Activated naive CD4-positive, alpha-beta T cell treated with anti-CD3 and anti-CD28 coated beads, Interleukin-2, amount 50 U/mL, for 72 hours (primary cell): ENCODE measurements around the gene LMTK2. TPM values are rescaled to one million over a fixed set of nuclear protein-coding genes. Genes with fewer than 3 reads are reported as not detected.

Source experiments
- ATAC-seq, 2 donors: fragments of 150-1000 bp; cut with Tn5 transposase; 2 replicates each; pipeline ENCODE4 v1.10.0; 2021; ENCODE audit warnings: mild to moderate bottlenecking in 2 of 2, moderate library complexity in 2 of 2
- DNase-seq, 2 donors: peaks; one replicate each; pipeline ENCODE4 v3.0.0; 2021 to 2022; ENCODE audit warnings: low spot score in 2 of 2
- H3K27ac Mint-ChIP-seq, 2 donors: one replicate each; pipeline ENCODE4 v1.8.0; 2022; ENCODE audit warnings: mild to moderate bottlenecking in 2 of 2, mixed read lengths in 2 of 2
- H3K36me3 Mint-ChIP-seq, 2 donors: one replicate each; pipeline ENCODE4 v1.8.0; 2022; ENCODE audit warnings: mixed read lengths in 2 of 2
- H3K9me3 Mint-ChIP-seq, 2 donors: one replicate each; pipeline ENCODE4 v1.8.0; 2022; ENCODE audit warnings: mixed read lengths in 2 of 2
- total RNA-seq, 2 donors: library from RNA; stranded (reverse); gene quantifications; one replicate each; pipeline ENCODE4 v1.2.3, GENCODE V29; 2022

Gene LMTK2
- total RNA-seq, 2 donors from 2014 or later = 10.8 to 14.9 TPM

DNA sequence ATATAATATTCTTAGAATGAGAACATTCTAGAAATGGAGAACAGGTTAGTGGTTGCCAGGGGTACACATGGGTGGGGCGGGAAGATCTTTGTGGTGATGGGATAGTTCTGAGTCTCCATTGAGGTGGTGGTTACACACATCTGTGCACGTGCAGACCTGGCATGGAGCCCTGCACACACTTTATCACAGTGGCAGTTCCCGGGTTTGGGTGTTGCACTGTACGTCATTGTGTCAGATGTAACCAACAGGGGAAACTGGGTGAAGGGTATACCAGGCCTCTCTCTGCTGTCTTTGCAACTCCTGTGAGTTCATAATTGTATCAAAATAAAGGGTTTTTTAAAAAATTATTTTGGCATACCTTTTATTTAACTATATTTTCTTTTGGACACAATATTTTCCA, 51.1 kb downstream of the LMTK2 start:
- Mint-ChIP-seq H3K9me3 (no peaks in the 10 kb centered on the region), H3K27ac (no peak overlapping the region), H3K36me3 (peaks cover 0 to 7% of the 10 kb centered on the region in 2 donors)
- ATAC-seq (no peak), DNase-seq (no peak)

DNA sequence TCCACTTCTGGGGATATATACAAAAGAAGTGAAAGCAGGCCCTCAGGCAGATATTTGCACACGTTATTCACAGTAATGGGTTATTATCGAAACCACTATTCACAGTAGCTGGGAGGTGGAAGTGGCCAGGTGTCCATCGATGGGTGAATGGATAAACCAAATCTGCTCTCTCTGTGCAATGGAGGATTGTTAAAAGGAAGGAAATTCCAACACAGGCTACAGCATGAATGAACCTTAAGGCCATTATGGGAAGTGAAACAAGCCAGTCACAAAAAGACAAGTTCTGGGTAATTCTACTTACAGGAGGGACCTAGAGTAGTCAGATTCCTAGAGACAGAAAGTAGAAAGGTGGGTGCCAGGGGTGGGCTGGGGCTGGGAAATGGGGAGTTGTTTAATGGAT, 56.1 kb downstream of the LMTK2 start:
- no peaks in the 10 kb centered on the region for H3K9me3 Mint-ChIP-seq
- no peak overlapping the region for H3K27ac Mint-ChIP-seq
- no peaks in the 10 kb centered on the region for H3K36me3 Mint-ChIP-seq
- ATAC-seq (no peak), DNase-seq (no peak)

DNA sequence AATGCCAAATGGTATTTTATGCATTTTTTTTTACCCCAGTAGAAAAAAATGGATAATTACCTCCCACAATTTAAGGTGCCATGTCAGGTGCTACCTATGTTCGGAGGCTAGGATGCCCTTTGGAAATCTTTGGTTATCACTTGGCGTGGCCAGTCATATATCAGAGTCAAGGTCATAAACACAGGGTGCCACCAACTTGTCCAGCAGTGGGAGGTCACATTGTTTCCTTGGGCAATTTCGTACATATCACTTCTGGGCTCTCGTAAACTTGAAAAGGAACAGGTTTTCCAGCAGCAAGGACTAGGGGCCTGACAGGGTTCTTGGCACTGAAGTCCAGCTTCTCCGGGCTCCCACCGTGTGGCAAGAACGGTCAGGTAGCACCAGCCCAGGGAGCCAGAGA, 56.6 kb downstream of the LMTK2 start:
- ATAC-seq (no peak), DNase-seq (no peak)
- no peaks in the 10 kb centered on the region for H3K36me3 Mint-ChIP-seq
- no peaks in the 10 kb centered on the region for H3K9me3 Mint-ChIP-seq
- H3K27ac Mint-ChIP-seq = no peak overlapping the region

DNA sequence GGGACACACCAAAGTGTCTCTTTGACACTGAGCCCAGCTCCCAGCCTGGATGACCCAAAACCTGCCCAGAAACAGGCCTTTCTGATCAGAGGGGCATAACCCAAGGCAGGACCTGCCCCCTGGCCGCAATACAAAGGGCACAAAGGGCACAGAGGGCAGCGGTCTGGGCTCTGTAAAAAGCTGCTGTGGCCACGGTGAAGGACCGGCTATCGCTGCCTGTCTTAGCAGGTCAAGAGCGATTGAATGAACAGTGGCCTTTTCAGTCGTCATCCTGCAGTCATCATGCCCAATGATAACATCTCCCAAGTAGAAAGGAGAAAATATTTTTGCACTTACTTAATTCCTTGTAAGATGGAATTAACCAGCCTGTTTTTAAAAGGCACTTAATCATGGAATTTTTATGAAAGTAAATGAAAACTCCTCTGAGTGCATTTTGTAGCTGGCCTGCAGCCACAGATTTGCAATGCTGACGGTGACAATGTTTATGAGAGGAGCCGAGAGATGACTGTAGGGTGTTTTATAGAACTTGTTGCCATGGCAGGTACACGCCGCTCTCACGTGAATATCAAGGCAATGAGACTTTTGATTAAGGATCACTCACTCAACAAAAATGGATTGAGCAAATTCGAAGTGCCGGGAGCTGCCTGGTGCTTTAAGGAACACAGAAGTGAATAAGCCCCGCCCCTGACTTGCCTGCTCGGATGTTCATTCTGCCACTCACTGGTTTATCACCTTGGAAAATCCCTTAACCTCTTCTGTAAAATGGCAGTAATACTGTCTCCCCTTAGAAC, 57.2 kb downstream of the LMTK2 start:
- ATAC-seq = no peak
- Mint-ChIP-seq H3K27ac (no peak overlapping the region), H3K36me3 (no peaks in the 10 kb centered on the region), H3K9me3 (no peaks in the 10 kb centered on the region)
- no peak for DNase-seq

DNA sequence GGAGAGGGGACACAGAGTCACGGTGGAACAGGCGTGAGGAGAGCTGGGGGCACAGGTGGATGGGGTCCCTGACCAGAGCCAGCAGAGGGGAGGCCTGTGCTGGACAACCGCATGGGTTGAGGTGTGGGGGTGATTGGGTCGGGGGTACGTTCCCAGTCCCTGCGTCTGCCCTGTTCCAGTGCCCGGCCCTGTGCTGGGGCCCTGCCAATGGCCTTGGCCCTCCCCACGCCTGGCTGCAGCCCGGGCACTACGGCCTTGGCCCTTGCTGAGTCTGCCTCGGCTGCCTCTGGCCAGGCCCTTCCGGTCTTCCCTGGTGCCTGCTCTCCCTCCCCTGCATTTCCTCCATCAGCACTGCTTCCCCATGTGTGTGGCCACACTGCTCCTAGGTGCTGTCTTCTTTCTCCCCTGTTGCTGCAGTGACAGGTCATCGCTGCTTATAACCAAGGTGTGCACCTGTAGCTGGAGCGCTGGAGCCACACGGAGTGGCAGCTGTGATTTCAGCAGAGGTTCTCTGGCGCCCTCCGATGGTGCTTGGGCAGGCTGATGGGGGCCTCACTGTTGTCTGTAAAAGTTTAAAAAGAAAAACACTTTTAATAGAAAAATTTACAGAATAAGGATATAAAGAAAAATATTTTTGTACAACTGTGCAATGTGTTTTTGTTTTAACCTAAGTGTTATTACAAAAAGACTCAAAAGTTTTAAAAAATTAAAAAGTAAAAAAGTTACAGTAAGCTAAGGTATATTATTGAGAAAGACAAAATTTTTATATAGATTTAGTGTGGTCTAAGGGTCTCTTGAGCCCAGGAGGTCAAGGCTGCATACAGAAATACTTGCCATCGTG, 59.4 kb downstream of the LMTK2 start:
- H3K9me3 Mint-ChIP-seq = no peaks in the 10 kb centered on the region
- DNase-seq (peak in 1 of 2 donors; percentile 67), ATAC-seq (peak; percentile 64 to 79)
- H3K36me3 Mint-ChIP-seq = no peaks in the 10 kb centered on the region
- no peak overlapping the region for H3K27ac Mint-ChIP-seq

DNA sequence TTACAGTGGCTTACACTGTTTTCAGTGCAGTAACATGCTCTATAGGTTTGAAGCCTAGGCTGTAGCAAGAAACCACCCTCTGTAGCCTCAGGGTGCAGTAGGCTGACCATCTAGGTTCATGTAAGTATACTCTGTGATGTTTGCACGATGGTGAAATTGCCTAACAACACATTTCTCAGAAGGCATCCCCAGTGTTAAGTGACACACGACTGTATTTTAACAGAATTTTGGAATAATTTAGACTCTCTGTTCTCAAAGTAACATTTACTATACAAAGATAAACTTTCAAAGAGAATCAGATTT, 60.0 kb downstream of the LMTK2 start:
- Mint-ChIP-seq H3K9me3 (no peaks in the 10 kb centered on the region), H3K36me3 (no peaks in the 10 kb centered on the region), H3K27ac (no peak overlapping the region)
- ATAC-seq = no peak
- no peak for DNase-seq

DNA sequence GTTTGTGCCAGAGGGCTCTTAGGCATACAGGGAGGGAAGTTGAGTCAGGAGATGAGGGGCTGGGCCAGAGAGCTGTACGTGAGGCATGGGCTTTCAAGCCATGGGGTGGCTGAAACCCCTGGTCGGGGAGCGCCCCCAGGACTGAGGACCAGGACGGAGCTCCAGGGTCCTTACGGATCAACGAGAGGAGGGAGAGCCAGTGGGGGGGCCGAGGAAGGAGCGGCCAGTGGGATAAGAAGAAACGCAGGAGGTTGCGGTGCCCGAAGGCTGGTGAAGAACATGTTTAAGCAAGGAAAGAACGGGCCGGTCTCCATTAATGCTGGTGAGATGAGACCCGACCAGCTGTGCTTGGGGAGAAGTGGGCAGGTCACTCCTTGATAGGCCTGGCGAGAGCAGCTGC, 61.0 kb downstream of the LMTK2 start:
- DNase-seq (no peak), ATAC-seq (no peak)
- no peaks in the 10 kb centered on the region for H3K9me3 Mint-ChIP-seq
- H3K27ac Mint-ChIP-seq = peak overlapping the region; percentile 37 to 77
- H3K36me3 Mint-ChIP-seq = no peaks in the 10 kb centered on the region

DNA sequence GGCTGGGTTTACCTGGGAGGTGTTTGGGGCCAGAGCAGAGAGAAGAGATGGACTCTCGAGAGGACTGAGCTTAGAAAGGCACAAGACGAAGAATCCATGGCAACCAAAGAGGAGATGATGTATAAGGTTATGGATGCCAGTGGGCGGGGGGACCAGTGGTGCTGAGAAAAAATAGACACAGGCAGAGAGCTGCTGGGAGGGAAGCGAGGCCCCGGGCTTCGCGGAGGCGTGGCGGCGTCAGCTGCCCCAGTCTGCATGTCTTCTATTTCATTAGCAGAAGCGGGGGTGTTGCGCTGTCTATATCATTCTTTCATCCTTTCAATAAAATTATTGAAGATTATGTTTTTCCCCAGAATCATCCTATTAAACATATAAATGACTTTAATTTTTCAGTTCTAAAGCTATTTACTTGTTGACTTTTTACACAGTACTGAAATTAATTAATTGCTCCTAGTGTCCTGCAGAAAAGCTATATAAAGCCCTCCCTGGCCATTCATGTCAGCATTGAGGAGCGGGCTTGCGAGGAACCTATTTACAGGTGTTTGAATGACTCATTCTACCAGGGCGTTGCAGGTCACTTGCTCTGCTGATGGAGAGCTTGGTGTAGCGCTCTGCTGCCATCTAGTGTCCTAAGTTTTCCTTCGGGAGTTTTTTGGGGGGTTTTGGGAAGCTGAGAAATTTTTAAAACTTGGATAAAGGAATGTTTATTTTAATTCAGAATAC, 61.7 kb downstream of the LMTK2 start:
- peak in 1 of 2 donors; percentile 47 for DNase-seq
- peak; percentile 79 to 88 for ATAC-seq
- Mint-ChIP-seq H3K36me3 (no peaks in the 10 kb centered on the region), H3K27ac (peak overlapping the region in 1 of 2 donors; percentile 23), H3K9me3 (no peaks in the 10 kb centered on the region)

DNA sequence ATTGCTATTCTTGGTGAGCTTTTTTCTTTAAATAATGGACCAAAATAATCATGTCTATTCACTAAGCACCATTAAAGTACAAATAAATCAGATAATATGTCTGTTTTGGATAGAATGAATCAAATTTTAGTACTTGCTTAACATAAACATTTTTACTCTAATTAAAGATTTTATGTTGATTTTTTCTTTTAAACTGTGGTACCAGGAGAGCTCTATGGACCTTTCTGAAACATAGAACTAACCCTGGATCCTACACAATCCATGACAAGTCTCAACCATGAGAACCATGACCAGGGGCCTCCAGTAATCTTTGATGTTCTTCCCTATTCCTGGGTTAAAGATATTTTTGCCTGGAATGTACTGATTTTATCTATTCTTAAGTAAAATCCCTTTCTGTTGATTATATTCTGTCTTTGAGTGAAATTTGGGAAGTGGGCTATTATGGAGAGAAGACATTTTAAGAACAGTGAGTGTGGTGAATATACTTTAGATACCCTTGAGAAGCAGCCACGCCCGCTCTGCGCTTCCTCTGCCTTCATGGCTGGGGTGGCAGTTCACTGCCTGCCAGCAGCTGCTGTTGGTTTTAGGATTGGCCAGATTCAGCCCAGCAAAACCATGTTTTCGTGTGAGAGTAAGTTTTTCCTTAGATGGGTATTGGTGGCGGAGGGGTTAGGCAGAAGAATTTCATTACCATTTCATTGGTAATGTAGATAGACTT, 62.4 kb downstream of the LMTK2 start:
- H3K36me3 Mint-ChIP-seq = no peaks in the 10 kb centered on the region
- H3K9me3 Mint-ChIP-seq = no peaks in the 10 kb centered on the region
- ATAC-seq (no peak), DNase-seq (no peak)
- H3K27ac Mint-ChIP-seq = no peak overlapping the region

DNA sequence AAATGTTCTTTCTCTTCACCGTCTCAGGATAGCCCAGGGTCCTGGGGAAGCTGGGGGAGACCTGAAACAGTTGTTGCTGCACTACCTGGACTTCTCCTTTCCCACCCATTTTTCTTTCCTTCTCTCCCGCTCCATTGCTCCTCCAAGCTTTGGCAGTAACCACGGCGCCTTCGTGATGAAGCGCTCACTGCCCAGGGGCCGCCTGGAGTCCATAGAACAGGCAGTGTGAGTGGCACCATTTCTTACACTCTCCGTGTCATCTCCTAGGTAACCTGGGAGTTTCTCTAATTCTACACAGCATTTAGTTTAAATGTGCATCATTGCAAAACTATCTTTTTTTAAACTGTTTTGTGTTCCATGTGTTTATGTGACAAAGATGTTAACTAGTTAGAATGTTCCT, 64.3 kb downstream of the LMTK2 start:
- Mint-ChIP-seq H3K9me3 (no peaks in the 10 kb centered on the region), H3K27ac (no peak overlapping the region), H3K36me3 (peaks cover 0 to 6% of the 10 kb centered on the region in 2 donors)
- ATAC-seq (no peak), DNase-seq (no peak)

DNA sequence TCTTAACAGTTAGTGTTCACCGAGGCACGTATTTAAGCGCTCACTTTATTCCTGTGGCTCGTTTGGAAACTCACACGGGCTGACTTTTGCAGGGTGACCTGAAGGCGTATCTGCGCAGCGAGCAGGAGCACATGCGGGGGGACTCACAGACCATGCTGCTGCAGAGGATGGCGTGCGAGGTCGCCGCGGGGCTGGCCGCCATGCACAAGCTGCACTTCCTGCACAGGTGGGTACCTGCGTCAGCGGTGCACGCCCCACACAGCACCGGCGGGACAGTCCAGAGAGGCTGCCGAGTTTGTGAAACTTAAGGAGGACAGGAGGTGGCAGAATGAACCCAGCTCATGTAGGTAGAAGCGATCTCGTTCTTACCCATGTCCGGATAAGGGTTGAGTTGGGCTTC, 64.8 kb downstream of the LMTK2 start:
- no peak for DNase-seq
- Mint-ChIP-seq H3K9me3 (no peaks in the 10 kb centered on the region), H3K36me3 (peaks cover 0 to 6% of the 10 kb centered on the region in 2 donors), H3K27ac (no peak overlapping the region)
- ATAC-seq = no peak

DNA sequence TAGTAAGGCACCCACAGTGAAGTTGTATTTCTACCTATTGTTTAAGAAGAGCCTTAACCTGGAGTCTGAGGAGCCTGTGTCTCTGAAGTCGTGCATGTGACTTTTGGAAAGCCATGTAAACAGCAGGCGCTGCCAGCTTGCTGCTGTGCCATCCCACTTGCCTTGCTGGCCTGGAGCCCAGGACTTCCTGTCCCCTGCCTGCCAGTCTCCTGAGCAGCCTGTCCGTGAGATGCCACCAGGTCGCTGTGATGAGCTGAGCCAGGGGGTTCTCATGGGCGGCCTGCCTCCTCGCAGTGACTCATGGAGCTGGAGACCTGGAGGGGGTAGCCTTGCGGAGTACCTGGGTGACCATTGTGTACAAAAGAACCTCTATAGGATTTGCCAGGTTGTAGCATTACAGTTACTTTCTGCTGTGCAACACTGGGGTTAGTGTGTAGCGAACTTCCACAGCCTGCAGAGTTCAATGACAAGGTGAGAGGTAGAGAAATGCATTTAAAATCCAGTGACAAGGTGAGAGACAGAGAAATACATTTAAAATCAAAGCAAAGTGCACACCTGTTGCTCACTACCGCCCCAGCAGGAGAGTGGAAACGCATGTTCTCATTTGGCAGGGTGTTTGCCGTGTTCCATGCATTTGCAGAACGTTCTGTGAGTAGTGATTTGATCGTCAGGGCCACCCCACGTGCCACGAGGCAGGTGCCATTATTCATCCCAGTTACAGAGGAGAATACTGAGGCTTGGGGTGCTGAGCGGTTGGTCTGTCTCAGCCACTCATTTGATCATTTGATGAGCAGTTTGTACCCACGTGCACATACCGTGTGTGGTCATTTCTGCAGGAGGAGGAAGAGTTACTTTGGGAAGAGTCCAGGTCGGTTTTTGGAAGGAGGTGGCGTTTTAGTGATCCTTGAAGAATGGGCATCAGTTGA, 67.9 kb downstream of the LMTK2 start:
- Mint-ChIP-seq H3K36me3 (peaks cover 0 to 6% of the 10 kb centered on the region in 2 donors), H3K27ac (no peak overlapping the region), H3K9me3 (no peaks in the 10 kb centered on the region)
- DNase-seq = no peak
- ATAC-seq = no peak

DNA sequence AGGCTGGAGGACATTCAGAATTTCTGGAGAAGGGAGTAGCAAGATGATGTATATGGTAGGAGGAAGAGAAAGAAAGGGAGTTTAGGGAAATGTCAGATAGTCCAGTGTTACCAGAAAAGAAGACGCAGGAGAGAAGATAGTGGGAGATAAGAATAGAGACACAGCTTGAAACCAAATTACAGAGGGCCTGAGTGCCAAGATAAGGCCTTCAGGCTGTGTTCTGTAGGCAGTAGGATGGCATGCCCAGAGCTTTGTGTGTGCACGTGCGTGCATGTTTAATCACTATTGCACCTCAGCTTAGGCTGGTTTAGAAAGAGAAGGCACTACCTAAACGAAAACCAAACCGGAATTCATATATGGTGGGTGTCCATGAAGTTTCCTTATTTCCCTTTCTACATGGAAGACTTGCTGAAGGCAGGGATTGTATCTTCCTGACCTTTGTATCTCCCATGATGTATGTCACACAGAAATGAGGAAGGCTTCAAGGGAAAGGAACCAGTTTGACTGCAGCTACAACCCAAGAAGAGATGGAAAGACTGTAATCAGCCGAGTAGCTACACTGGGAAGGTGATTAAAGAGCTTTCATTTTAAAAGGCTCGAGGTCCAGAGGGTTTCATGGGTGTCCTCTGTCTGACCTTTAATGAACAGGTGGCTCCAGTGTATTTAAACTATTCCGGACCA, 68.7 kb downstream of the LMTK2 start:
- no peak for ATAC-seq
- H3K9me3 Mint-ChIP-seq = no peaks in the 10 kb centered on the region
- DNase-seq = no peak

DNA sequence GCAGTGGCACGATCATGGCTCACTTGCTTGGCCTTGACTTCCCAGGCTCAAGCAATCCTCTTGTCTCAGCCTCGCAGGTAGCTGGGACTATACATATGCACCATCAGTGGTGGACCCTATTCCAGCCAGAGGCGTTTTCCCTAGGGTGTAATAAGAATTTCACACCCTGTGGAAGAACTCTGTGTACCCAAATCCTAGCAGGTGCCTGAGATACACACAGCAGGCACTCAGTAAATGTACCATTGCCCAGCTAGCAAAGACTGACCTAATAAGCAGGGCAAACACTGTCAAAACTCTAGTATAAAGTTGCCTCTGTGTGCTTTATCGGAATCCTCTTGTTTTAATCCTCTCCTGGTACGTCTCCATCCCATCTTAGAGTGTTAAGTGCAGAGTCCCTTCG, 70.9 kb downstream of the LMTK2 start:
- peaks cover 6% of the 10 kb centered on the region in 2 donors for H3K36me3 Mint-ChIP-seq
- no peak for ATAC-seq

More for the DNA sequence above, 68.7 kb downstream of the LMTK2 start:
- peaks cover 0 to 6% of the 10 kb centered on the region in 2 donors for H3K36me3 Mint-ChIP-seq
- H3K27ac Mint-ChIP-seq = no peak overlapping the region

DNA sequence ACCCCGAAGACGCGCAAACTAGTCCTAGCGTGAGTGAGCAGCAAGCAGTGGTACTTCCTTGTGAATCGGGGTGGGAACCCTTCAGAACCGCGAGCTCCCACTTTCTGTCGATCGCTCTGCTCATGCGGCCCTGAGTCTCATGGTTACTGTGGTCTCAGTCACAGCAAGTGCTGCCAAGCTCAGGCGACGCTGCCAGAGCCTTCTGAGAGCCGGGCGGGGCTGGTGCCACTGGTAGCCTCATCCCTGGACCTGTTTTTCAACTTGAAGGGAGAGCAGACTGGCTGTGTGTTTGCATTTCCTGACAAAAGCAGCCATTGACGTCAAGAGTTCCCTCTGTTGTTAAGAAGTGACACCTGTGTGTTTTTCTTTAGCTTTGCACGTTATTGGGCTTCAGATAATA, 71.7 kb downstream of the LMTK2 start:
- DNase-seq (no peak), ATAC-seq (no peak)
- no peak overlapping the region for H3K27ac Mint-ChIP-seq

More for the DNA sequence above, 70.9 kb downstream of the LMTK2 start:
- Mint-ChIP-seq H3K27ac (no peak overlapping the region), H3K9me3 (no peaks in the 10 kb centered on the region)
- DNase-seq = no peak

More for the DNA sequence above, 71.7 kb downstream of the LMTK2 start:
- H3K36me3 Mint-ChIP-seq = peaks cover 6% of the 10 kb centered on the region in 2 donors
- H3K9me3 Mint-ChIP-seq = no peaks in the 10 kb centered on the region
